GM23338 (cell line): ENCODE results near the gene SRP68. TPM values are rescaled to one million over a fixed set of nuclear protein-coding genes. Genes with fewer than 3 reads are reported as not detected.
A peak's percentile ranks its signal among the peaks of the same experiment; 100 is the strongest.

Source experiments
- ATAC-seq: fragments of 200-7000 bp; cut with Tn5 transposase; 3 replicates; pipeline ENCODE4 v1.9.1; 2020
- DNase-seq: peaks from one replicate; pipeline ENCODE4 v3.0.0-alpha.2; 2015; ENCODE audit warnings: low spot score
- H2AFZ ChIP-seq: fragments of 200-600 bp; sonication (generic); 2 replicates; pipeline ENCODE4 v1.8.0; 2016; ENCODE audit warnings: antibody characterized with exemption, mild to moderate bottlenecking, moderate library complexity
- H3F3A ChIP-seq: fragments of 200-600 bp; sonication (generic); replicated peaks from 2 replicates; pipeline ENCODE4 v1.8.0; 2017; ENCODE audit warnings: antibody characterized with exemption, mixed run types, low read depth
- H3K27ac ChIP-seq: fragments of 200-600 bp; sonication (generic); 2 replicates; pipeline ENCODE4 v1.6.1; 2016; ENCODE audit warnings: low read depth
- H3K27me3 ChIP-seq: fragments of 200-600 bp; sonication (generic); 2 replicates; pipeline ENCODE4 v1.8.0; 2016; ENCODE audit warnings: mild to moderate bottlenecking, mixed run types, moderate library complexity; ENCODE audit not compliant: insufficient read depth
- H3K36me3 ChIP-seq: fragments of 200-600 bp; sonication (generic); 2 replicates; pipeline ENCODE4 v1.8.0; 2016; ENCODE audit warnings: mild to moderate bottlenecking; ENCODE audit not compliant: insufficient read depth
- H3K4me1 ChIP-seq: fragments of 200-600 bp; sonication (generic); 2 replicates; pipeline ENCODE4 v1.8.0; 2016; ENCODE audit warnings: mild to moderate bottlenecking, moderate library complexity; ENCODE audit not compliant: insufficient read depth
- H3K4me2 ChIP-seq: fragments of 200-600 bp; sonication (generic); 2 replicates; pipeline ENCODE4 v1.7.1; 2017; ENCODE audit warnings: mixed run types
- H3K4me3 ChIP-seq: fragments of 200-600 bp; sonication (generic); 2 replicates; pipeline ENCODE4 v1.6.1; 2016; ENCODE audit warnings: mixed run types
- H3K79me2 ChIP-seq: fragments of 200-600 bp; sonication (generic); replicated peaks from 2 replicates; pipeline ENCODE4 v1.8.0; 2017; ENCODE audit warnings: mild to moderate bottlenecking; ENCODE audit not compliant: insufficient read depth
- H3K9me2 ChIP-seq: fragments of 200-600 bp; sonication (generic); 2 replicates; pipeline ENCODE4 v1.8.0; 2017; ENCODE audit not compliant: insufficient read depth
- H4K20me1 ChIP-seq: fragments of 200-600 bp; sonication (generic); replicated peaks from 2 replicates; pipeline ENCODE4 v1.8.0; 2017; ENCODE audit warnings: mild to moderate bottlenecking; ENCODE audit not compliant: insufficient read depth
- H3K27ac Mint-ChIP-seq: 2 replicates; pipeline ENCODE4 v1.8.0; 2020; ENCODE audit warnings: inconsistent platforms, mild to moderate bottlenecking, moderate library complexity, mixed read lengths
- H3K27me3 Mint-ChIP-seq: 3 replicates; pipeline ENCODE4 v1.8.0; 2022; ENCODE audit warnings: low read depth, mild to moderate bottlenecking, moderate library complexity, mixed read lengths, inconsistent platforms; ENCODE audit not compliant: insufficient read depth, poor library complexity
- H3K36me3 Mint-ChIP-seq: 3 replicates; pipeline ENCODE4 v1.8.0; 2021; ENCODE audit warnings: low read depth, mild to moderate bottlenecking, inconsistent platforms, moderate library complexity, mixed read lengths
- H3K4me1 Mint-ChIP-seq: 3 replicates; pipeline ENCODE4 v1.8.0; 2020; ENCODE audit warnings: mild to moderate bottlenecking, inconsistent platforms, mixed read lengths
- H3K4me3 Mint-ChIP-seq: 3 replicates; pipeline ENCODE4 v1.8.0; 2021; ENCODE audit warnings: moderate library complexity, mild to moderate bottlenecking, inconsistent platforms, mixed read lengths
- H3K9me3 Mint-ChIP-seq: 3 replicates; pipeline ENCODE4 v1.8.0; 2020; ENCODE audit warnings: moderate library complexity, mild to moderate bottlenecking, inconsistent platforms, mixed read lengths
- CREB1 ChIP-seq: fragments of 250-450 bp; sonication (Bioruptor Pico); IDR thresholded peaks from 2 replicates; pipeline ENCODE4 v1.5.0; 2020; ENCODE audit warnings: low read depth, mild to moderate bottlenecking, moderate library complexity
- JUNB ChIP-seq: IDR thresholded peaks from one replicate; pipeline ENCODE4 v1.6.1; 2016; ENCODE audit warnings: antibody characterized with exemption; ENCODE audit not compliant: unreplicated experiment
- polyA plus RNA-seq: library from polyadenylated mRNA; unstranded; fragments of >200 nt; fragmentation: Nextera tagmentation; extraction: Ambion mirVana; gene quantifications from 2 replicates; pipeline ENCODE4 v1.2.1, GENCODE V29; 2016
- total RNA-seq: library from RNA; depleted of rRNA; stranded (reverse); fragments of >200 nt; shearing (Covaris generic); gene quantifications from 2 replicates; pipeline ENCODE4 v1.2.3, GENCODE V29; 2014
- TF ChIP-seq, protein P1 (sequence below): fragments of 250-450 bp; sonication (Bioruptor Pico); IDR thresholded peaks from 2 replicates; pipeline ENCODE4 v1.5.0; 2020; ENCODE audit warnings: mild to moderate bottlenecking, moderate library complexity
- TF ChIP-seq, protein P2 (sequence below): IDR thresholded peaks from 2 replicates; pipeline ENCODE4 v1.6.1; 2016; ENCODE audit warnings: antibody characterized with exemption
- TF ChIP-seq, protein P3 (sequence below), 2 experiments: fragments of 200-600 bp in 1 of 2; sonication (generic) in 1 of 2; conservative IDR thresholded peaks; 2 replicates each; pipeline versions ENCODE4 v1.5.1 to v1.6.1; 2016 to 2017; ENCODE audit warnings: antibody characterized with exemption in 2 of 2, low read depth in 2 of 2, mild to moderate bottlenecking in 2 of 2, moderate library complexity in 1 of 2
- TF ChIP-seq, protein P4 (sequence below): IDR thresholded peaks from one replicate; pipeline ENCODE4 v1.6.1; 2018; ENCODE audit warnings: antibody characterized with exemption; ENCODE audit not compliant: unreplicated experiment

SRP68 gene
- total and polyA plus RNA-seq, 2 experiments from 2014 or later: 30.7 to 62.8 TPM

DNA sequence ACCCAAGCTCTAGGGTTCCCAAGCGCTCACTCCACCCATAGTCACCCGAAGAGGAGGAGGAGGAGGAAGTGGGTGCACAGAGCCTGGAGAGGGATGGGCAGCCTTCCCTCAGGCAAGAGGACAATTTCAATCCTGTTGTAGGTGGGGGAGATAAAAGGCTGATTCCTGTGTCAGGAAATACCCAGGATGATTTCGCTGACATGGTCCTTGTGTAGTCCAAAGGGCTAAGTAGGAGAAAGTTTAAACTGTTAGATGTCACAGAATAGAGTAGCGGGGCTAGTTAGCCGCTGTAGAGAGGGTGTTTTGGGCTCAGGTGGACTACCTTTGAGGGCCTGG, 32.5 kb upstream of the SRP68 start (continued):
- TF ChIP-seq, protein P1, sequence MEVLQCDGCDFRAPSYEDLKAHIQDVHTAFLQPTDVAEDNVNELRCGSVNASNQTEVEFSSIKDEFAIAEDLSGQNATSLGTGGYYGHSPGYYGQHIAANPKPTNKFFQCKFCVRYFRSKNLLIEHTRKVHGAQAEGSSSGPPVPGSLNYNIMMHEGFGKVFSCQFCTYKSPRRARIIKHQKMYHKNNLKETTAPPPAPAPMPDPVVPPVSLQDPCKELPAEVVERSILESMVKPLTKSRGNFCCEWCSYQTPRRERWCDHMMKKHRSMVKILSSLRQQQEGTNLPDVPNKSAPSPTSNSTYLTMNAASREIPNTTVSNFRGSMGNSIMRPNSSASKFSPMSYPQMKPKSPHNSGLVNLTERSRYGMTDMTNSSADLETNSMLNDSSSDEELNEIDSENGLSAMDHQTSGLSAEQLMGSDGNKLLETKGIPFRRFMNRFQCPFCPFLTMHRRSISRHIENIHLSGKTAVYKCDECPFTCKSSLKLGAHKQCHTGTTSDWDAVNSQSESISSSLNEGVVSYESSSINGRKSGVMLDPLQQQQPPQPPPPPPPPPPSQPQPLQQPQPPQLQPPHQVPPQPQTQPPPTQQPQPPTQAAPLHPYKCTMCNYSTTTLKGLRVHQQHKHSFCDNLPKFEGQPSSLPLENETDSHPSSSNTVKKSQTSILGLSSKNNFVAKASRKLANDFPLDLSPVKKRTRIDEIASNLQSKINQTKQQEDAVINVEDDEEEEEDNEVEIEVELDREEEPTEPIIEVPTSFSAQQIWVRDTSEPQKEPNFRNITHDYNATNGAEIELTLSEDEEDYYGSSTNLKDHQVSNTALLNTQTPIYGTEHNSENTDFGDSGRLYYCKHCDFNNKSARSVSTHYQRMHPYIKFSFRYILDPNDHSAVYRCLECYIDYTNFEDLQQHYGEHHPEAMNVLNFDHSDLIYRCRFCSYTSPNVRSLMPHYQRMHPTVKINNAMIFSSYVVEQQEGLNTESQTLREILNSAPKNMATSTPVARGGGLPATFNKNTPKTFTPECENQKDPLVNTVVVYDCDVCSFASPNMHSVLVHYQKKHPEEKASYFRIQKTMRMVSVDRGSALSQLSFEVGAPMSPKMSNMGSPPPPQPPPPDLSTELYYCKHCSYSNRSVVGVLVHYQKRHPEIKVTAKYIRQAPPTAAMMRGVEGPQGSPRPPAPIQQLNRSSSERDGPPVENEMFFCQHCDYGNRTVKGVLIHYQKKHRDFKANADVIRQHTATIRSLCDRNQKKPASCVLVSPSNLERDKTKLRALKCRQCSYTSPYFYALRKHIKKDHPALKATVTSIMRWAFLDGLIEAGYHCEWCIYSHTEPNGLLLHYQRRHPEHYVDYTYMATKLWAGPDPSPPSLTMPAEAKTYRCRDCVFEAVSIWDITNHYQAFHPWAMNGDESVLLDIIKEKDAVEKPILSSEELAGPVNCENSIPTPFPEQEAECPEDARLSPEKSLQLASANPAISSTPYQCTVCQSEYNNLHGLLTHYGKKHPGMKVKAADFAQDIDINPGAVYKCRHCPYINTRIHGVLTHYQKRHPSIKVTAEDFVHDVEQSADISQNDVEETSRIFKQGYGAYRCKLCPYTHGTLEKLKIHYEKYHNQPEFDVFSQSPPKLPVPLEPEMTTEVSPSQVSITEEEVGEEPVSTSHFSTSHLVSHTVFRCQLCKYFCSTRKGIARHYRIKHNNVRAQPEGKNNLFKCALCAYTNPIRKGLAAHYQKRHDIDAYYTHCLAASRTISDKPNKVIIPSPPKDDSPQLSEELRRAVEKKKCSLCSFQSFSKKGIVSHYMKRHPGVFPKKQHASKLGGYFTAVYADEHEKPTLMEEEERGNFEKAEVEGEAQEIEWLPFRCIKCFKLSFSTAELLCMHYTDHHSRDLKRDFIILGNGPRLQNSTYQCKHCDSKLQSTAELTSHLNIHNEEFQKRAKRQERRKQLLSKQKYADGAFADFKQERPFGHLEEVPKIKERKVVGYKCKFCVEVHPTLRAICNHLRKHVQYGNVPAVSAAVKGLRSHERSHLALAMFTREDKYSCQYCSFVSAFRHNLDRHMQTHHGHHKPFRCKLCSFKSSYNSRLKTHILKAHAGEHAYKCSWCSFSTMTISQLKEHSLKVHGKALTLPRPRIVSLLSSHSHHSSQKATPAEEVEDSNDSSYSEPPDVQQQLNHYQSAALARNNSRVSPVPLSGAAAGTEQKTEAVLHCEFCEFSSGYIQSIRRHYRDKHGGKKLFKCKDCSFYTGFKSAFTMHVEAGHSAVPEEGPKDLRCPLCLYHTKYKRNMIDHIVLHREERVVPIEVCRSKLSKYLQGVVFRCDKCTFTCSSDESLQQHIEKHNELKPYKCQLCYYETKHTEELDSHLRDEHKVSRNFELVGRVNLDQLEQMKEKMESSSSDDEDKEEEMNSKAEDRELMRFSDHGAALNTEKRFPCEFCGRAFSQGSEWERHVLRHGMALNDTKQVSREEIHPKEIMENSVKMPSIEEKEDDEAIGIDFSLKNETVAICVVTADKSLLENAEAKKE (CRISPR knock-in tag): no peak

DNA sequence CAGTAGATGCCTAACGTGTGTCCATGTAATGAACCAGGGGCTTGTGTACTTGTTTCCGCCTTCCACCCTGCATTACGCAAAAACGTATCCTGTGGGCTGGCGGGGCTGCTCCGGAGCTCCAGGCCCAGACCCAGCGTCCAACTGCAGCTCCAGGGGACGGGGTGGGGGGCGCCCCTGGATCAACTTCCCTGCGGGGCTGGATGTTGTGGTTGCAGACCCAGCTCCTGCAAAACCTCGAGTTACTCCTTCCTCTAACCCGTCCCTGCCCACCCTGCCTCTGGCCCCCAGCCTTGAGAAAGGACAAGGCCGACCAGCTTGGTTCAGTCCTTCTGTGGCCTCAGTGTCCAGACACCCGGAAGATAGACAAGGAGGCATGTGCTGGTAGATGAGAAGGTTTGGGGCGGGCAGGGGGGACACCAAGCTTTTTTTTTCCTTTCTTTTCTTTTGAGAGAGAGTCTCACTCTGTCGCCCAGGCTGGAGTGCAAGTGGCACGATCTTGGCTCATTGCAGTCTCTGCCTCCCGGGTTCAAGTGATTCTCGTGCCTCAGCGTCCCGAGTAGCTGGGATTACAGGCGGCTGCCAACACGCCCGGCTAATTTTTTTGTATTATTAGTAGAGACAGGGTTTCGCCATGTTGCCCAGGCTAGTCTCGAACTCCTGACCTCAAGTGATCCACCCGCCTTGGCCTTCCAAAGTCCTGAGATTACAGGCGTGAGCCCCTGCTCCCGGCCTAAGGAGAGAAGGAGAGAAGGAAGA, 32.0 kb upstream of the SRP68 start:
- Histone ChIP-seq H3K4me3 (peak overlapping the region; percentile 92; the same call in 1 of the 2 replicates), H3K4me2 (peak overlapping the region; percentile 96), H3K27me3 (no peaks in the 10 kb centered on the region), H2AFZ (peak overlapping the region; percentile 39), H3K9me2 (no peaks in the 10 kb centered on the region), H3F3A (peaks cover 12% of the 10 kb centered on the region; the same call in 1 of the 2 replicates), H3K79me2 (peaks cover 20% of the 10 kb centered on the region), H3K36me3 (peaks cover 11% of the 10 kb centered on the region), H3K27ac (peak overlapping the region; percentile 94), H3K4me1 (peaks cover 26% of the 10 kb centered on the region; the same call in 1 of the 2 replicates), H4K20me1 (no peaks in the 10 kb centered on the region; the same call in 1 of the 2 replicates)
- H3K4me3 Mint-ChIP-seq: peak overlapping the region; percentile 86
- peaks cover 3% of the 10 kb centered on the region; the same call in 2 of the 3 replicates for H3K9me3 Mint-ChIP-seq
- peak overlapping the region; percentile 98 for H3K27ac Mint-ChIP-seq
- ATAC-seq: peak; percentile 20
- H3K27me3 Mint-ChIP-seq: peaks cover 10% of the 10 kb centered on the region
- TF ChIP-seq, protein P2, sequence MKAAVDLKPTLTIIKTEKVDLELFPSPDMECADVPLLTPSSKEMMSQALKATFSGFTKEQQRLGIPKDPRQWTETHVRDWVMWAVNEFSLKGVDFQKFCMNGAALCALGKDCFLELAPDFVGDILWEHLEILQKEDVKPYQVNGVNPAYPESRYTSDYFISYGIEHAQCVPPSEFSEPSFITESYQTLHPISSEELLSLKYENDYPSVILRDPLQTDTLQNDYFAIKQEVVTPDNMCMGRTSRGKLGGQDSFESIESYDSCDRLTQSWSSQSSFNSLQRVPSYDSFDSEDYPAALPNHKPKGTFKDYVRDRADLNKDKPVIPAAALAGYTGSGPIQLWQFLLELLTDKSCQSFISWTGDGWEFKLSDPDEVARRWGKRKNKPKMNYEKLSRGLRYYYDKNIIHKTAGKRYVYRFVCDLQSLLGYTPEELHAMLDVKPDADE: no peak
- TF ChIP-seq CREB1 (CRISPR knock-in tag): no peak
- TF ChIP-seq JUNB: no peak
- TF ChIP-seq, protein P3, sequence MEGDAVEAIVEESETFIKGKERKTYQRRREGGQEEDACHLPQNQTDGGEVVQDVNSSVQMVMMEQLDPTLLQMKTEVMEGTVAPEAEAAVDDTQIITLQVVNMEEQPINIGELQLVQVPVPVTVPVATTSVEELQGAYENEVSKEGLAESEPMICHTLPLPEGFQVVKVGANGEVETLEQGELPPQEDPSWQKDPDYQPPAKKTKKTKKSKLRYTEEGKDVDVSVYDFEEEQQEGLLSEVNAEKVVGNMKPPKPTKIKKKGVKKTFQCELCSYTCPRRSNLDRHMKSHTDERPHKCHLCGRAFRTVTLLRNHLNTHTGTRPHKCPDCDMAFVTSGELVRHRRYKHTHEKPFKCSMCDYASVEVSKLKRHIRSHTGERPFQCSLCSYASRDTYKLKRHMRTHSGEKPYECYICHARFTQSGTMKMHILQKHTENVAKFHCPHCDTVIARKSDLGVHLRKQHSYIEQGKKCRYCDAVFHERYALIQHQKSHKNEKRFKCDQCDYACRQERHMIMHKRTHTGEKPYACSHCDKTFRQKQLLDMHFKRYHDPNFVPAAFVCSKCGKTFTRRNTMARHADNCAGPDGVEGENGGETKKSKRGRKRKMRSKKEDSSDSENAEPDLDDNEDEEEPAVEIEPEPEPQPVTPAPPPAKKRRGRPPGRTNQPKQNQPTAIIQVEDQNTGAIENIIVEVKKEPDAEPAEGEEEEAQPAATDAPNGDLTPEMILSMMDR (conservative IDR thresholded peaks at IDR 0.05; ENCODE audit: low read depth in 2 of 2): peak in 1 of 2 experiments; percentile 17; a peak in 1 of 4 replicates
- TF ChIP-seq, protein P4, sequence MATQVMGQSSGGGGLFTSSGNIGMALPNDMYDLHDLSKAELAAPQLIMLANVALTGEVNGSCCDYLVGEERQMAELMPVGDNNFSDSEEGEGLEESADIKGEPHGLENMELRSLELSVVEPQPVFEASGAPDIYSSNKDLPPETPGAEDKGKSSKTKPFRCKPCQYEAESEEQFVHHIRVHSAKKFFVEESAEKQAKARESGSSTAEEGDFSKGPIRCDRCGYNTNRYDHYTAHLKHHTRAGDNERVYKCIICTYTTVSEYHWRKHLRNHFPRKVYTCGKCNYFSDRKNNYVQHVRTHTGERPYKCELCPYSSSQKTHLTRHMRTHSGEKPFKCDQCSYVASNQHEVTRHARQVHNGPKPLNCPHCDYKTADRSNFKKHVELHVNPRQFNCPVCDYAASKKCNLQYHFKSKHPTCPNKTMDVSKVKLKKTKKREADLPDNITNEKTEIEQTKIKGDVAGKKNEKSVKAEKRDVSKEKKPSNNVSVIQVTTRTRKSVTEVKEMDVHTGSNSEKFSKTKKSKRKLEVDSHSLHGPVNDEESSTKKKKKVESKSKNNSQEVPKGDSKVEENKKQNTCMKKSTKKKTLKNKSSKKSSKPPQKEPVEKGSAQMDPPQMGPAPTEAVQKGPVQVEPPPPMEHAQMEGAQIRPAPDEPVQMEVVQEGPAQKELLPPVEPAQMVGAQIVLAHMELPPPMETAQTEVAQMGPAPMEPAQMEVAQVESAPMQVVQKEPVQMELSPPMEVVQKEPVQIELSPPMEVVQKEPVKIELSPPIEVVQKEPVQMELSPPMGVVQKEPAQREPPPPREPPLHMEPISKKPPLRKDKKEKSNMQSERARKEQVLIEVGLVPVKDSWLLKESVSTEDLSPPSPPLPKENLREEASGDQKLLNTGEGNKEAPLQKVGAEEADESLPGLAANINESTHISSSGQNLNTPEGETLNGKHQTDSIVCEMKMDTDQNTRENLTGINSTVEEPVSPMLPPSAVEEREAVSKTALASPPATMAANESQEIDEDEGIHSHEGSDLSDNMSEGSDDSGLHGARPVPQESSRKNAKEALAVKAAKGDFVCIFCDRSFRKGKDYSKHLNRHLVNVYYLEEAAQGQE: no peak
- H3K4me1 Mint-ChIP-seq: peaks cover 27% of the 10 kb centered on the region
- DNase-seq: peak; percentile 27
- H3K36me3 Mint-ChIP-seq: peaks cover 30% of the 10 kb centered on the region
